DND-41 (cell line): ENCODE measurements around the gene PRKCZ.

Source experiments
- ATAC-seq: fragments of 200-7000 bp; cut with Tn5 transposase; 3 replicates; pipeline ENCODE4 v1.9.1; 2021; ENCODE audit warnings: low read depth; ENCODE audit not compliant: insufficient read depth
- DNase-seq: peaks from one replicate; pipeline ENCODE4 v3.0.0-alpha.2; 2020
- H2AFZ ChIP-seq: 2 replicates; pipeline ENCODE4 v1.6.0; 2012; ENCODE audit warnings: low read depth, low read length
- H3K27ac ChIP-seq: 2 replicates; pipeline ENCODE4 v1.5.1; 2012; ENCODE audit warnings: low read length, inconsistent platforms
- H3K27me3 ChIP-seq: fragments of 200-600 bp; sonication (generic); 2 replicates; pipeline ENCODE4 v1.6.0; 2012; ENCODE audit warnings: low read length, mild to moderate bottlenecking, inconsistent platforms; ENCODE audit not compliant: insufficient read depth, poor library complexity
- H3K36me3 ChIP-seq: 2 replicates; pipeline ENCODE4 v1.5.1; 2012; ENCODE audit warnings: low read length, inconsistent platforms; ENCODE audit not compliant: insufficient read depth
- H3K4me1 ChIP-seq: 2 replicates; pipeline ENCODE4 v1.5.1; 2012; ENCODE audit warnings: mild to moderate bottlenecking, low read length; ENCODE audit not compliant: insufficient read depth
- H3K4me2 ChIP-seq: 2 replicates; pipeline ENCODE4 v1.6.0; 2012; ENCODE audit warnings: mild to moderate bottlenecking, moderate library complexity, low read length, inconsistent platforms; ENCODE audit not compliant: insufficient read depth
- H3K4me3 ChIP-seq, 2 experiments: fragments of 200-600 bp in 1 of 2; shearing (Covaris generic) in 1 of 2; 2 replicates each; pipeline ENCODE4 v1.5.1; 2012 to 2016; ENCODE audit warnings: inconsistent platforms in 2 of 2, low read length in 2 of 2, mild to moderate bottlenecking in 2 of 2, low read depth in 1 of 2, moderate library complexity in 1 of 2
- H3K79me2 ChIP-seq: 2 replicates; pipeline ENCODE4 v1.6.0; 2012; ENCODE audit warnings: low read length, inconsistent platforms; ENCODE audit not compliant: insufficient read depth
- H3K9ac ChIP-seq: 2 replicates; pipeline ENCODE4 v1.6.0; 2012; ENCODE audit warnings: low read depth, mild to moderate bottlenecking, inconsistent platforms, low read length, moderate library complexity
- H3K9me3 ChIP-seq: 2 replicates; pipeline ENCODE4 v1.5.1; 2012; ENCODE audit warnings: low read length, moderate library complexity, mild to moderate bottlenecking, inconsistent platforms; ENCODE audit not compliant: insufficient read depth, severe bottlenecking
- H4K20me1 ChIP-seq: 2 replicates; pipeline ENCODE4 v1.6.0; 2012; ENCODE audit warnings: low read length; ENCODE audit not compliant: insufficient read depth
- EZH2 ChIP-seq: IDR thresholded peaks from 3 replicates; pipeline ENCODE4 v1.6.1; 2012; ENCODE audit warnings: borderline replicate concordance, low read depth, mild to moderate bottlenecking, moderate library complexity, low read length, inconsistent platforms; ENCODE audit not compliant: severe bottlenecking
- TF ChIP-seq, protein P1 (sequence below): IDR thresholded peaks from 2 replicates; pipeline ENCODE4 v1.5.1; 2012; ENCODE audit warnings: borderline replicate concordance, low read length, moderate library complexity, mild to moderate bottlenecking; ENCODE audit not compliant: poor library complexity, severe bottlenecking; ENCODE audit errors: extremely low read depth

Gene PRKCZ

DNA sequence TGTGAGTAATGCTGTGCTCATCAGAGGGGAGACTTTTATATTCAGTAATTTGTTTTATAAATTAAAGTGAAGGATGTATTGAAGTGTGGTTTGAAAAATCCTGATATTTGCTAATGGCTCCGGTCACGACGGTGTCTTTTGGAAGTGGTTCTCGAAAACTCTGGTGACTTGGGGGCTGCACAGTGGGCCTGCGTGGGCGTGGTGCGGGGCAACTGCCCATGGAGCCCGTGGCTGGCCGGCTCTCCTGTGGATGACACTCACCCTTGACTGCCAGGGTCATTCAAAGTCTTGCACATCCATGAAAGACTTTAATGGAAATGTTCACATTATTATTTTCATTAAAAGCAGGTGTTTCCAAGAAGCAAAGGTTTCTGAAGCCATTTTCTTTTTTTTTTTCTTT is 136.7 kb downstream of the PRKCZ start:
- Histone ChIP-seq H3K36me3 (peaks cover 19% of the 10 kb centered on the region), H3K4me3 (no peak overlapping the region), H3K9me3 (no peaks in the 10 kb centered on the region), H3K4me2 (no peak overlapping the region), H3K79me2 (0 out of 2 replicates have a peak, but pooled peaks cover 9% of the 10 kb centered on the region), H3K4me1 (peaks cover under 1% of the 10 kb centered on the region; the same call in 1 of the 2 replicates), H3K27me3 (no peaks in the 10 kb centered on the region), H3K27ac (no peak overlapping the region), H2AFZ (no peak overlapping the region), H4K20me1 (peaks cover 17% of the 10 kb centered on the region), H3K9ac (no peak overlapping the region)
- TF ChIP-seq EZH2 = no peak
- TF ChIP-seq, protein P1, sequence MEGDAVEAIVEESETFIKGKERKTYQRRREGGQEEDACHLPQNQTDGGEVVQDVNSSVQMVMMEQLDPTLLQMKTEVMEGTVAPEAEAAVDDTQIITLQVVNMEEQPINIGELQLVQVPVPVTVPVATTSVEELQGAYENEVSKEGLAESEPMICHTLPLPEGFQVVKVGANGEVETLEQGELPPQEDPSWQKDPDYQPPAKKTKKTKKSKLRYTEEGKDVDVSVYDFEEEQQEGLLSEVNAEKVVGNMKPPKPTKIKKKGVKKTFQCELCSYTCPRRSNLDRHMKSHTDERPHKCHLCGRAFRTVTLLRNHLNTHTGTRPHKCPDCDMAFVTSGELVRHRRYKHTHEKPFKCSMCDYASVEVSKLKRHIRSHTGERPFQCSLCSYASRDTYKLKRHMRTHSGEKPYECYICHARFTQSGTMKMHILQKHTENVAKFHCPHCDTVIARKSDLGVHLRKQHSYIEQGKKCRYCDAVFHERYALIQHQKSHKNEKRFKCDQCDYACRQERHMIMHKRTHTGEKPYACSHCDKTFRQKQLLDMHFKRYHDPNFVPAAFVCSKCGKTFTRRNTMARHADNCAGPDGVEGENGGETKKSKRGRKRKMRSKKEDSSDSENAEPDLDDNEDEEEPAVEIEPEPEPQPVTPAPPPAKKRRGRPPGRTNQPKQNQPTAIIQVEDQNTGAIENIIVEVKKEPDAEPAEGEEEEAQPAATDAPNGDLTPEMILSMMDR = no peak
- DNase-seq = no peak
- ATAC-seq = no peak

DNA sequence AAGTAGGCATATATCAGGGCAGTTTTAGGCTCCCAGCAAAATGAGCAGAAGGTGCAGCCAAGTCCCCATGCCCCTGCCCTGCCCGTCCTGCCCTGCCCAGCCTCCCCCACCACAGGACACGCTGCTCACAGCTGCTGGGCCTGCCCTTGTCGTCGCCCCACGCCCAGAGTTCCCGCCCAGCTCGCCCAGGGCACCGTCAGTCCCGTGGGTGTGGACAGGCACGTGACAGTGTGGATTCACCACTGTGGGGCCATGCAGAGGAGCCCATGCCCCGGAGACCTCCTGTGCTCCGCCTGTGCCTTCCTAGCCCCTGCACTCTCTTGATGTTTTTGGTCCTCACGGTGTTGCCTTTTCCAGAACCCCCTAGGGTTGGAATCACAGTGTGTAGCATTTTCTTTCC is 137.4 kb downstream of the PRKCZ start:
- Histone ChIP-seq H3K4me3 (no peak overlapping the region), H3K4me2 (no peak overlapping the region), H2AFZ (no peak overlapping the region), H3K9ac (no peak overlapping the region), H3K36me3 (peaks cover 20% of the 10 kb centered on the region), H3K9me3 (no peaks in the 10 kb centered on the region), H3K27me3 (no peaks in the 10 kb centered on the region), H3K79me2 (peaks cover 16% of the 10 kb centered on the region; the same call in 1 of the 2 replicates), H4K20me1 (peaks cover 17% of the 10 kb centered on the region), H3K27ac (no peak overlapping the region), H3K4me1 (peaks cover 8% of the 10 kb centered on the region)
- TF ChIP-seq, protein P1 = no peak
- no peak for TF ChIP-seq EZH2
- DNase-seq (no peak), ATAC-seq (no peak)

- H3K27me3 ChIP-seq = no peaks in the 10 kb centered on the region
- TF ChIP-seq, protein P1 = no peak
- no peak for TF ChIP-seq EZH2
Observed at GRCh38 chr1:2188336-2188735, 138.1 kb downstream of the PRKCZ start.

More at GRCh38 chr1:2188336-2188735, 138.1 kb downstream of the PRKCZ start:
- Histone ChIP-seq H3K36me3 (peaks cover 26% of the 10 kb centered on the region), H3K4me2 (no peak overlapping the region), H3K27ac (no peak overlapping the region), H2AFZ (no peak overlapping the region), H3K79me2 (peaks cover 22% of the 10 kb centered on the region), H3K9me3 (no peaks in the 10 kb centered on the region), H3K9ac (no peak overlapping the region), H3K4me3 (no peak overlapping the region), H4K20me1 (peaks cover 17% of the 10 kb centered on the region), H3K4me1 (peaks cover 15% of the 10 kb centered on the region)
- DNase-seq (no peak), ATAC-seq (no peak)
